ENCODE data around the gene POLR3A.
"Not testable (repeated sequence)": the region's sequence is repeated elsewhere in the genome, so short reads cannot be mapped to it uniquely, and the experiment has no call there.

Gene POLR3A

DNA sequence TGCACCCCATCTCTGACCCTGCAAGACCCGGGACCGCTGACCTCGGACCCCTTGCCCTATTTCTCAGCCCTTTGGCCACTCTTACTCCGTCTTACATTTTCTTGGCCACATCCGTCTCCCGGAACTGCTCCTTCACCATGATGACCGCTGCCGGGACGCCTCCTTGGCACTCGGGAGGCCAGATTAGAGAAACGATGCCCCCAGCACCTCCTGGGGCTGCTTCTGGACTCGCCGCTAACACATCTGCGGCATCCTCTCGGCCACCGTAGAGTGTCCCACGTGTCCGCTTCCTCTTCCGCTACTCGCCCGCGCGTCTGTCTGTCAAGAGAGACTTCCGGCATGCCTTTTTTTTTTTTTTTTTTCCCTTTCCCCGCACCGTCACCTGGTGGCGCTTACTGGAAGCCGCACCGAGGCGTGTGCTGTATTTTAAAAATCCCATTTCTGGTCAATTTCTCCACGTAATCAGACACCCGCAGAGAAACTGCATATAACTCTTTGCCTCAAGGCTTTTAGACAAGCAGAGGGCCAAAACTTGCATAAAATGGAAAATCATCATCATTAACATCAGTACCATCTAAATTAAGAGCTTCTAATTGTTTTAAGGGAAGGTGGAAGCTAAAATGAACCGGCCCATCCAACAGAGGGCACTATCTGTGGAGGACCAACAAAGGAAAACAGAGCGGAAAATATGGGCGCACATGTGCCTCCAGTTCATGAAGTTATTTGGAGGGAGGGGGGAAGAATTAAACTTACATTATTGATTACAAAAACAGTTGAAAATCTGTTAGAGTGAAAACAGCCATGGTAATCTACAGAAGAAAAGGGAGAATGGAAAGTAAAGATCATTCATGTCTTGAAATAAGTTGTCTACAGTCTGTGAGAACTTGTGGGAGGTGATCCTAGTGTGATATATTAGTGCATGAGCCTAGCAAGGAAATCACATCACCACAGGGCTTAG lies at the start of gene POLR3A:
Gene POLR3A (minus strand): TSS at position 247 of the 958 bp plus-strand sequence. CDS start 108 bp downstream, at position 139.
- H3K4me3 ChIP-seq (ENCODE audit: low read depth, low read length): peak within 1 kb of the TSS; percentile 100
- peak; percentile 95 for DNase-seq (ENCODE audit: low read depth, low spot score)
- POLR2A ChIA-PET: interaction anchor here (0.8 to 0.9 kb wide), 2 partner anchors 11 to 26 kb away, joined by 3 to 6 read pairs; no protein-coding TSS in a partner anchor
- TF ChIP-seq, protein P1, sequence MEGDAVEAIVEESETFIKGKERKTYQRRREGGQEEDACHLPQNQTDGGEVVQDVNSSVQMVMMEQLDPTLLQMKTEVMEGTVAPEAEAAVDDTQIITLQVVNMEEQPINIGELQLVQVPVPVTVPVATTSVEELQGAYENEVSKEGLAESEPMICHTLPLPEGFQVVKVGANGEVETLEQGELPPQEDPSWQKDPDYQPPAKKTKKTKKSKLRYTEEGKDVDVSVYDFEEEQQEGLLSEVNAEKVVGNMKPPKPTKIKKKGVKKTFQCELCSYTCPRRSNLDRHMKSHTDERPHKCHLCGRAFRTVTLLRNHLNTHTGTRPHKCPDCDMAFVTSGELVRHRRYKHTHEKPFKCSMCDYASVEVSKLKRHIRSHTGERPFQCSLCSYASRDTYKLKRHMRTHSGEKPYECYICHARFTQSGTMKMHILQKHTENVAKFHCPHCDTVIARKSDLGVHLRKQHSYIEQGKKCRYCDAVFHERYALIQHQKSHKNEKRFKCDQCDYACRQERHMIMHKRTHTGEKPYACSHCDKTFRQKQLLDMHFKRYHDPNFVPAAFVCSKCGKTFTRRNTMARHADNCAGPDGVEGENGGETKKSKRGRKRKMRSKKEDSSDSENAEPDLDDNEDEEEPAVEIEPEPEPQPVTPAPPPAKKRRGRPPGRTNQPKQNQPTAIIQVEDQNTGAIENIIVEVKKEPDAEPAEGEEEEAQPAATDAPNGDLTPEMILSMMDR (IDR thresholded peaks at IDR 0.05; ENCODE audit: insufficient read depth, low read length, missing control alignments): peak; percentile 54
- CTCF ChIA-PET: interaction anchor here (0.6 to 3.8 kb wide), 17 partner anchors 8 to 1031 kb away, joined by 3 to 18 read pairs (median 3); no protein-coding TSS in a partner anchor

DNA sequence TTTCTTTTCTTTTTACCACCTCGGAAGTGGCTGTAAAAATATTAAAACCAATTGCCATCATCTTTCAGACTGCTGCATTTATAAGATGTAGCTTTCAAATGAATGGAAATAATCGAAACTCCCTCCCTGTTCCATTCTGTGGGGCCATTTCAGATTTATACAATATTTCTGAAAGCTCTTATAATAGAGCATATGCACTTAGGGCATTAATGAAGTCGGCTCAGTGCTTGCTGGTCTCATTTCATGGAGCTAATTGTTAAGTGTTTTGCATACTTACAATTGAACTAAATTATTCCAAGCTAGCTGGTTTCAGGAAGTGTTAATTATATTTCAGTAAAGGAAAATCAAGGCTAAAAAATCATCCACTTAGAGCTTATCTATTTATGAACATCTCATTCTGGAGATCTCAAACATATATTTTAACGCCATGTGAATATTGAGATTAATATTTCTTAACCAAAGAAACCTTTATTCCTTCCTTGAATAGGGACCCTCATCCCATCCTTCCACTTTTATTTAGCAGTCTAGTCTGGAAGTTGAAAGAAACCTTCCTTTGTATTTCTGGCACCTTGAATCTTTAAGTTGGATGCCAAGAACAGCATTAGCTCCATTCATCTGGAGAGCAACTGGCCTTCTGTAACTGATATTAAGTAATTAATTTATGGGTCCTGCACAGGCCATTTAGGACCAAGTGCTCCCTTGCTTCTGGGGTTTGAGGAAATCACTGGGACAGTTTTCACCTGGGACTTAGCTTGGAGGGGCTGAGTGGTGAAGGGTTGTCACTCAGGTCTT lies 49.4 kb upstream of the POLR3A start:
- POLR2A ChIA-PET: no interaction called here
- H3K4me3 ChIP-seq (ENCODE audit: low read depth, low read length): no peak overlapping the region
- DNase-seq (ENCODE audit: low read depth, low spot score): no peak
- CTCF ChIA-PET: interaction anchor here (0.8 to 1.2 kb wide), 2 partner anchors 30 to 33 kb away, joined by 3 read pairs; no protein-coding TSS in a partner anchor
- TF ChIP-seq, protein P1 (IDR thresholded peaks at IDR 0.05; ENCODE audit: insufficient read depth, low read length, missing control alignments): no peak

DNA sequence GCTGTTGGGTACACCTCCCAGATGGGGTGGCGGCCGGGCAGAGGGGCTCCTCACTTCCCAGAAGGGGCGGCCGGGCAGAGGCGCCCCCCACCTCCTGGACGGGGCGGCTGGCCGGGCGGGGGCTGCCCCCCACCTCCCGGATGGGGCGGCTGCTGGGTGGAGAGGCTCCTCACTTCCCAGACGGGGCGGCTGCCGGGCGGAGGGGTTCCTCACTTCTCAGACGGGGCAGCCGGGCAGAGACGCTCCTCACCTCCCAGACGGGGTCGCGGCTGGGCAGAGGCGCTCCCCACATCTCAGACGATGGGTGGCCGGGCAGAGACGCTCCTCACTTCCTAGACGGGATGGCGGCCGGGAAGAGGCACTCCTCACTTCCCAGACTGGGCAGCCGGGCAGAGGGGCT lies 46.5 kb upstream of the POLR3A start:
- H3K4me3 ChIP-seq (ENCODE audit: low read depth, low read length); DNase-seq (ENCODE audit: low read depth, low spot score); POLR2A ChIA-PET; CTCF ChIA-PET: not testable (repeated sequence)

DNA sequence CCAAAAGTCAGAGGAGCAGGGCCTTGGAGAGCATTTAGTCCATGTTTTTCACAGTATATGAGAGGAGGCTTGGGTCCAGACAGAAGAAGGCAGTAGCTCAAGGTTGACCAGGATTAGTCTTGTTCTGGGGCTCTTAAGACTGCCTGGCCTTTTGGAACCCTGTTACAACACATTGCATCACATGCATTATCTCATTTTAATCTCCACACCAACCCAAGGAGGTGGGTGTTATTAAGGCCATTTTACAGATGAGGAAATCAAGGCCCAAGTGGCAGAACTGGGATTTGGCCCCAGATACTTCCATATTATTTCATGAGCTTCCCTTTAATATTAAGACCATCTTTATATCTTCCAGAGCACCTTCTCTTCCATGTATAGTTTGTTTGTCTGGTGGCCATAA lies 43.2 kb upstream of the POLR3A start:
- POLR2A ChIA-PET: no interaction called here

DNA sequence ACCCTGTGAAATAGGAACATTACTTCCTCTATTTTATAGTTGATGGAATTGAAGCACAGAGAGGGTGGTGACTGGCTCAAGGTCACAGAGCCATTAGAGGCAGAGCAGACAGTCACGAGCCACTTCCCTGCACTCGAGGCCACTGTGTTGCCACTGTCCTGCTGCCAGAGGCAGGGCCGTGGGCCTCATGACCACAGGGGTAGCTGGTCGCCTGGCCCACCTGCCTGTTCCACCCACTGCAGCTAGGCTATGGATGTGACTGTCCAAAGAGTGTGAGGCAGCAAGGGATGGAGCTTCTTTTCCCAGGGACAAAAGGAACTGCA lies 42.5 kb upstream of the POLR3A start:
- POLR2A ChIA-PET: no interaction called here
- CTCF ChIA-PET: interaction anchor here (0.6 kb wide), 1 partner anchor 39 kb away, joined by 3 read pairs; no protein-coding TSS in a partner anchor
- no peak for DNase-seq (ENCODE audit: low read depth, low spot score)
- no peak overlapping the region for H3K4me3 ChIP-seq (ENCODE audit: low read depth, low read length)
- TF ChIP-seq, protein P1 (IDR thresholded peaks at IDR 0.05; ENCODE audit: insufficient read depth, low read length, missing control alignments): no peak

More for the DNA sequence above, 43.2 kb upstream of the POLR3A start:
- no peak overlapping the region for H3K4me3 ChIP-seq (ENCODE audit: low read depth, low read length)
- CTCF ChIA-PET: no interaction called here
- TF ChIP-seq, protein P1 (IDR thresholded peaks at IDR 0.05; ENCODE audit: insufficient read depth, low read length, missing control alignments): no peak
- DNase-seq (ENCODE audit: low read depth, low spot score): no peak

DNA sequence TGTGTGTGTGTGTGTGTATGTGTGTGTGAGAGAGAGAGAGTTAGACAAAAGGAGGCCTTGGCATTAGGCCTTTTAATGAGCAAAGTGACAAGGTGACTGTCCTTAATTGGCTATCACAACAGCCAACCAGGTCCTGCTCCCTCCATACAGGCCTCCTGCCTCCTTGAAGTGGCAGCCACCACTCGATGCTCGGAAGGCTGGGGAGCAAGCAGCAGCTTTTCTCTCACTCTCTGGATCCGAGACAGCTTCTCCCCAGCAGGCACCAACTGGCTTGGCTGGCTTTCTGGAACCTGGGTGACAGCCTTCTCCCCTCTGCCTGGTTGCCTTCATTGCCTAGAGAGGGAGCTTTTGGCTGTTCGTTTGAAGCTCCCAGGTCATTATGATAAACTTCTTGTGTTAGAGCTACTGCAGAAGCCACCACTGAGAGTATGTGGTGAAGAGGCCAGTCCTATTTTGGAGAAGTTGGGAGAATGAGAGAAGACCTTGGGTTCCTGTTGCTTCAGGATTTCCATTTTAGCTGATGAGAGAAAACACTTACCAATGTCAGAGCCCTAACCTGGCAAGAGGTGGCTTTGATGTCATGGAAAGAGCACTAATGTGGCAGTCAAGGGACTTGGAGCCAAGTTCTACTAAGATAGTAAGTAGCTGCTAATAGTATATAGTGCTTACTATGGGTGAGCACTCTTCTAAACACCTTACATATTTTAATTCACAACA lies 42.0 kb upstream of the POLR3A start:
- ChIA-PET CTCF (interaction anchor here (0.6 to 1.9 kb wide), 2 partner anchors 24 to 38 kb away, joined by 3 to 6 read pairs; no protein-coding TSS in a partner anchor), POLR2A (interaction anchor here (0.6 kb wide), 1 partner anchor 24 kb away, joined by 3 read pairs; no protein-coding TSS in a partner anchor)

More for the DNA sequence above, 42.0 kb upstream of the POLR3A start:
- no peak for DNase-seq (ENCODE audit: low read depth, low spot score)
- TF ChIP-seq, protein P1 (IDR thresholded peaks at IDR 0.05; ENCODE audit: insufficient read depth, low read length, missing control alignments): no peak
- H3K4me3 ChIP-seq (ENCODE audit: low read depth, low read length): no peak overlapping the region
